Measurements from ENCODE around the gene MVP.

- TF ChIP-seq EZH2 (IDR thresholded peaks at IDR 0.05) (no peak), POLR2AphosphoS5 (IDR thresholded peaks at IDR 0.05; ENCODE audit: borderline replicate concordance, low read depth, low read length) (no peak), FOXP2 (optimal IDR thresholded peaks at IDR 0.05; ENCODE audit: control extremely low read depth, extremely low read length, insufficient read depth) (no peak)
These were observed 44.4 kb upstream of the MVP start for GRCh38 chr16:29775742-29776408.

Measured in SK-N-MC (cell line).